ENCODE results near the gene GALP. TPM values are rescaled to one million over a fixed set of nuclear protein-coding genes. Genes with fewer than 3 reads are reported as not detected.

Gene GALP
- total RNA-seq, 1 donor from 2014 or later = not detected

- peak overlapping the region; percentile 83 for H3K4me3 Mint-ChIP-seq (ENCODE audit: low read depth)
- no peaks in the 10 kb centered on the region for H3K9me3 Mint-ChIP-seq (ENCODE audit: low read depth)
- H3K27me3 Mint-ChIP-seq = no peaks in the 10 kb centered on the region
- H3K27ac Mint-ChIP-seq = peak overlapping the region; percentile 99
- peaks cover 2% of the 10 kb centered on the region for H3K36me3 Mint-ChIP-seq (ENCODE audit: insufficient read depth)
- DNase-seq (ENCODE audit: low spot score, unreplicated experiment) = no peak
- peaks cover 37% of the 10 kb centered on the region for H3K4me1 Mint-ChIP-seq (ENCODE audit: low read depth)
- no peak for TF ChIP-seq CTCF (IDR thresholded peaks at IDR 0.05; ENCODE audit: unreplicated experiment)
Measured at GRCh38 chr19:56142897-56143434, 32.8 kb upstream of the GALP start.

GRCh38 chr19:56144376-56144775 is 31.4 kb upstream of the GALP start:
- H3K4me1 Mint-ChIP-seq (ENCODE audit: low read depth) = peaks cover 35% of the 10 kb centered on the region
- no peak for TF ChIP-seq CTCF (IDR thresholded peaks at IDR 0.05; ENCODE audit: unreplicated experiment)
- peak overlapping the region; percentile 56 for H3K4me3 Mint-ChIP-seq (ENCODE audit: low read depth)
- H3K36me3 Mint-ChIP-seq (ENCODE audit: insufficient read depth) = peaks cover 7% of the 10 kb centered on the region
- H3K9me3 Mint-ChIP-seq (ENCODE audit: low read depth) = no peaks in the 10 kb centered on the region
- DNase-seq (ENCODE audit: low spot score, unreplicated experiment) = no peak
- H3K27ac Mint-ChIP-seq = peak overlapping the region; percentile 49
- no peaks in the 10 kb centered on the region for H3K27me3 Mint-ChIP-seq

GRCh38 chr19:56144831-56145230 is 31.0 kb upstream of the GALP start:
- Mint-ChIP-seq H3K27me3 (no peaks in the 10 kb centered on the region), H3K9me3 (ENCODE audit: low read depth) (no peaks in the 10 kb centered on the region), H3K4me1 (ENCODE audit: low read depth) (peaks cover 32% of the 10 kb centered on the region), H3K27ac (peak overlapping the region; percentile 37), H3K4me3 (ENCODE audit: low read depth) (no peak overlapping the region), H3K36me3 (ENCODE audit: insufficient read depth) (peaks cover 11% of the 10 kb centered on the region)
- TF ChIP-seq CTCF (IDR thresholded peaks at IDR 0.05; ENCODE audit: unreplicated experiment) = no peak
- DNase-seq (ENCODE audit: low spot score, unreplicated experiment) = no peak

- Mint-ChIP-seq H3K4me3 (ENCODE audit: low read depth) (no peak overlapping the region), H3K27ac (no peak overlapping the region), H3K9me3 (ENCODE audit: low read depth) (no peaks in the 10 kb centered on the region), H3K27me3 (no peaks in the 10 kb centered on the region), H3K36me3 (ENCODE audit: insufficient read depth) (peaks cover 16% of the 10 kb centered on the region), H3K4me1 (ENCODE audit: low read depth) (peaks cover 26% of the 10 kb centered on the region)
- TF ChIP-seq CTCF (IDR thresholded peaks at IDR 0.05; ENCODE audit: unreplicated experiment) = no peak
- no peak for DNase-seq (ENCODE audit: low spot score, unreplicated experiment)
Measured at GRCh38 chr19:56145698-56146097, 30.1 kb upstream of the GALP start.

- Mint-ChIP-seq H3K27ac (no peak overlapping the region), H3K27me3 (no peaks in the 10 kb centered on the region), H3K36me3 (ENCODE audit: insufficient read depth) (peaks cover 16% of the 10 kb centered on the region), H3K4me3 (ENCODE audit: low read depth) (no peak overlapping the region), H3K9me3 (ENCODE audit: low read depth) (no peaks in the 10 kb centered on the region), H3K4me1 (ENCODE audit: low read depth) (peaks cover 25% of the 10 kb centered on the region)
- TF ChIP-seq CTCF (IDR thresholded peaks at IDR 0.05; ENCODE audit: unreplicated experiment) = no peak
- no peak for DNase-seq (ENCODE audit: low spot score, unreplicated experiment)
Measured at GRCh38 chr19:56146904-56147303, 28.9 kb upstream of the GALP start.

Measured in progenitor cell of endocrine pancreas (in vitro differentiated cells).